GM03348 (cell line): ENCODE data around the gene POLDIP3.
"Not testable (repeated sequence)": the region's sequence is repeated elsewhere in the genome, so short reads cannot be mapped to it uniquely, and the experiment has no call there.

Source experiments
- DNase-seq: peaks from one replicate; pipeline ENCODE4 v3.0.0; 2012; ENCODE audit warnings: low spot score

Gene POLDIP3

DNA sequence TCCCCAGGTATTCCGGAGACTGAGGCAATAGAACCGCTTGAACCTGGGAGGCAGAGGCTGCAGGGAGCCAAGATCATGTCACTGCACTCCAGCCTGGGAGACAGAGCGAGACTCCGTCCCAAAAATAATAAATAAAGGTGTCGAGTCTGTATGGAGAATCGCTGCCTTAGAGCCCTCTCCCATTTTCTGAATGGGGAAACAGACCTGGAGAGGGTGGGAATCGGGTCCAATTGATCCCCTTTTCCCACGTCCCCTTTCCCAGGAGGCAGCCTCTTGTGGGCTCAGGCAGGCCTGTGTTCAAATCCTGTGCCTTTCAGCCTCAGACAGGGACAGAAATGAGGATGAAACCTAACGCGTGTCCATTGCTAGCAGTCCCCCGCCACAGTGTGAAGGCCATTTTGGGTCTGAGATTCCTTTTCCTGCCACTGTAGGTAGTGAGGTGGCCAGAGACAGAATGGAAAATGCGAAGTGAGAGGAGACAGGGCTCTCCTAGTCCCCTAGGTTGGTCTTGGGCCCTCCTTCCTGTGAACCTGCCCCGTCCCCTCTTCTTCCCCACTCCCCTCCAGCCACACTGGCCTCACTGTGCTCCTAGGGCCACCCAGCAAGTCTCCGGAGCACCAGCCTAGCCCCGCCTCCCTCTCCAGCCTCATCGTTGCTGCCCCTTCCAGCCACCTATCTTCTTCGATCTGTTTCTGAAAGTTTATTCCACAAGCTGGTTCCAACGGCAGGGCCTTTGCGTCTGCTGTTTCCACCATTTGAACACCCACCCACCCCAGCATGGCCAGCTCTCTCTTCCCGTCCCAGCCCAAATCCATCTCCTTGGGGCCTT is 2.7 kb upstream of the POLDIP3 start:
- DNase-seq: no peak

DNA sequence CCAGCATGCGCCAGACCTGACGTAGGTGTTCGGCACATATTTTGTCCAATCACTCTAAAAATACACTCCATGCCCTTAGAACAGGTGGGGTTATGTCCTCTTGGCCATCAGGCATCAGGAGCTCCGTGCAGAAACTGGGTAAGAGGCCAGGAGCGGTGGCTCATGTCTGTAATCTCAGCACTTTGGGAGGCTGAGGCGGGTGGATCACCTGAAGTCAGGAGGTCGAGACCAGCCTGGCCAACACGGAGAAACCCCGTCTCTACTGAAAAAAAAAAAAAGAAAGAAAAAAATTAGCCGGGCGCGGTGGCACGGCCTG is 1.1 kb upstream of the POLDIP3 start:
- not testable (repeated sequence) for DNase-seq

DNA sequence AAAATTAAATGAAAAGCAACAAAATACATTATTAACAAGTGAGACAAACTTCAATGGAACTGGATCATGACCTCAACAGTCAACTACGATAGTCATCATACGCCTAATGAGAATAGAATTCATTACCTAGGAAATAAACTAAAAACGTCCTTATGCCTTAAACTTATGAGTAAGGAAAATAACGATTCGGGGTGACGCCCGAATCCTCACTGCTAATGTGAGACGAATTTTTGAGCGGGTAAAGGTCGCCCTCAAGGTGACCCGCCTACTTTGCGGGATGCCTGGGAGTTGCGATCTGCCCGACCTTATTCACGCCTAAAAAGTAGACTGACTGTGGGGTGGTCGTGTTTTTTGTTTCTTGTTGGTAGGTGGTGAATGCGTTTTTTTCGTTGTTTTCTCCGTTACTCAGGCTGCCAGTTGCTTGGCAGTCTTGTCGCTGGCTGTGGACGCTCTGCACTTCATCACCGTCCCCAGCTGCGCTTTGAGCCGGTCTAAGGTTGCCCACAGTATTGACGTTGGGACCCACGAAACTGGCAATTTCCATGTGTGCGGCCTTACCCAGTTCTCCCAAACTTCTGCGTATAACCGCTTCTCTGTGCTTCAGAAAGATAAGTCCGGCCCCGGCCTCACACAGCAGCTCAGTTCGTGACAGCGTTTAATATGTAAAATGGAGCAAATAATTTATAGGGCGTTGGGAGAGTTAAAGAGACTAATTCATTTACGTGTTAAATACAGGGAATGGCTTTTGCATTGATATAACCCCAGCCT is 593 bp upstream of the POLDIP3 start:
- DNase-seq: peak; percentile 83

DNA sequence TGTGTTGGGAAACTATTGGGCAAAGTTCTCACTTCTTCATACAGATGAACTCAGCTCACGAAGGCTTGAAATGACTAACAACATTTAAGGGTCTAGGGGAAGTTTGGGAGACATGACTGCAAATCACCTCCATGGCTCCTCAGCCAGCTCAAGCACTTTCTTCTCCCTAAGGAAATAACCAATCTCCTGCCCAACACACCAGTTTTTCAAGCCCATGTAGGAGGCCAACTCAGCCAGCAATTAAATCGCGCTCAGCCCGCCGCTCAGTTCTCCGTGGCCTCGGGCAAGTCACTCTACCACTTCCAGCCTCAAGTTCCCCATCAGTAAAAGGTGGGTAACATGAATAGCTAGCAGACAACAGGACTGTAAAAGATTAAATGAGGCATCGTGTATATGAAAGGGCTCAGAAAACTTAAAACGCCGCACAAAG is 796 bp downstream of the POLDIP3 start:
- DNase-seq: peak; percentile 36

DNA sequence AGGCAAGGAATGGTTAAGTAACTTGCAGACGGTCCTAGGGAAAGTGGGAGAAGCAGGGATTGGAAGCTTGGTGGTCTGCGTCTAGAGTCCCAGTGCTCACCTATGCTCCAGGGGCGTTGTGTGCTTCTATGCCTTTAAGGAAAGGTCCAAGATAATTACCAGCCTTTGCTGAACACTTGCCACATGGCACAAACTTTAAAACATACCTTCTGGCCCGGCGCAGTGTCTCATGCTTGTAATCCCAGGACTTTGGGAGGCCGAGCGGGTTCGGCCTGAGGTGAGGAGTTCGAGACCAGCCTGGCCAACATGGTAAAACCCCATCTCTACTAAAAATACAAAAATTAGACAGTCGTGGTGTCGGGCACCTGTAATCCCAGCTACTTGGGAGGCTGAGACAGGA is 2.3 kb downstream of the POLDIP3 start:
- DNase-seq: no peak

DNA sequence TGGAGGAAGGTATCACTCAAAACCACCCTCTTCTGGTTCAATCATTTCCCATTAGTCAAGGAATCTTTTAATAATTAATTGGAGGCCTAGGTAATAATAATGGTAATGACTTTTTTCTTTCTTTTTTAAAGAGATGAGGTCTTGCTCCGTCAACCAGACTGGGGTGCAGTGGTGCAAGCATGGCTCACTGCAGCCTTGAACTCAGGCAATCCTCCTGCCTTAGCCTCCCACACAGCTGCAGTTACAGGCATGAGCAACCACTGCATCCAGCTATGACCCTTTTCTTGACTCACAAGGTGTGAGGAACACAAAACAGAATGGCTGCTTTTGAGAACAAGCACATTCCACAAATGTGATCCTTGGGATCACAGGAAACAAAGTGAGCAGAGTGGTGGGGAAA is 3.6 kb downstream of the POLDIP3 start:
- no peak for DNase-seq

DNA sequence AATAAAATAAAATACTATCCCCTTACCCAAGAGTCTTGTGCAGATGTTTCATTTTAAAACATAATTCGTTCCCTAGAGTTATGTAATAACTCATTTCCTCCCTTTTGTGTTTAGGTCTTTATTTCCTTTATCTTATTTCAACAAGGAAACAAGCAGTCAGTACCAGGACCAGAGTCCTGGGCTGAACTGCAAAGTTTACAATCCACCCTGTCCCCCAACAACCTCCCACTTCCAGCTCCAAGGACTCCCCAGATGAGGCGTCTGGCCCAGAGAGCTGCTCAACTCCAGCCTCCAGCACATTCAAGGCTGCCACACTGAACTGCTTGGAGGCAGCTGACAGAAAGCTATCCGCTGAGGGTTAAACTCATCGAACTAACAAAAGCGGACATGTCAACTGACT is 4.5 kb downstream of the POLDIP3 start:
- DNase-seq: no peak

DNA sequence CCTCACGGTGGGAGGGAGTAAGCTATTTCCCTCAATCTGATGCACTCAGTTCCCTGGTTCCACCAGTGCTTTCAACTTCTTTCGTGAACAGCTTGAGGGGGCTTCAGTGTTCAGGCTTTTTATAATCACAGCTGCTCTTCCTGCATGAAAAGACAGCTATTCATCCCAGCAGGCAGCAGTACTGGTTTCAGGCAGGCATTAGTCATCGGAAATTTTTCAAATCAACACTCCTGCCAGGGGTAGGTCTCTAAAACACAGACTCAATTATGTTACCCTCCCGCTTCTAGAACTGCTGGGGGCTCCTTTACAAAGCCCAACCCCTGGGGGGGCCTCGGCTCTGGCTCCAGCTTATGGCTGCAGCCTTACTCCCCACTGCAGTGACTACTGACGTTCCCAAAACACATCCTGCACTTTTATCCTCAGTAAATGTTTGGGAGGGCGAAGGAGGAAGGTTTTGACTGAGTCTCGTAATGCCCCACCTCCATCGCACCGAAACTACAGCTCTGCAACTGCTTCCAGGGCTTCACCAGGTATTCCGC is 5.8 kb downstream of the POLDIP3 start:
- peak; percentile 64 for DNase-seq

DNA sequence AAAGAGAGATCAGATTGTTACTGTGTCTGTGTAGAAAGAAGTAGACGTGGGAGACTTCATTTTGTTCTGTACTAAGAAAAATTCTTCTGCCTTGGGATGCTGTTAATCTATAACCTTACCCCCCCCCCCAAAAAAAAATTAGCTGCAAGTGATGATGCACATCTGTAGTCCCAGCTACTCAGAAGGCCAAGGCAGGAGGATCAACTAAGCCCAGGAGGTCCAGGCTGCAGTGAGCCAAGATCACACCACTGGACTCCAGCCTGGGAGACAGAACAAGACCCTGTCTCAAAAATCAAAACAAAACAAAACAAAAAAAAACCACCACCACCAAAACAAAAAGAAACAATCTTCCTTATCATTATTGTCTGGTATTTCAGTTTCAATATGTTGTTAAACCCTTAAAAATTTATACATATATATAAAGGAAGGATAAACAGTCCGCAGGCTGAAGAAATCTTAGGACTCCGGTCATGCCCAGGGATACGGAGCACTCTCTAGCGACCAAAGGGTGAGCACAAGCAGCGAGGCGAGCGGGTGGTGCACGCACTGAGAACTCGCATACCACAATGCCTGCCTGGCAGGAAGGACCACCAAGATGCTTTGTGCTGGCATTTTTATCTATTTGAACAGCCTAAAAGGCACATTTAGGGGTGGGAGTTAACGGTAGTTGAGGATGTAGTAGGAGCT is 6.4 kb downstream of the POLDIP3 start:
- no peak for DNase-seq

DNA sequence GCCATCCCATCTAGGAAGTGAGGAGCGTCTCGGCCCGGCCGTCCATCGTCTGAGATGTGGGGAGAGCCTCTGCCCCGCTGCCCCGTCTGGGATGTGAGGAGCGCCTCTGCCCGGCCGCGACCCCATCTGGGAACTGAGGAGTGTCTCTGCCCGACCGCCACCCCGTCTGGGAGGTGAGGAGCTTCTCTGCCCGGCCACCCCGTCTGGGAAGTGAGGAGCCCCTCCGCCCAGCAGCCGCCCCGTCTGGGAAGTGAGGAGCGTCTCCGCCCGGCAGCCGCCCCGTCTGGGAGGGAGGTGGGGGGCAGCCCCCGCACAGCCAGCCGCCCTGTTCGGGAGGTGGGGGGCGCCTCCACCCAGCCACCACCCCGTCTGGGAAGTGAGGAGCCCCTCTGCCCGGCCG is 7.0 kb downstream of the POLDIP3 start:
- DNase-seq: not testable (repeated sequence)

DNA sequence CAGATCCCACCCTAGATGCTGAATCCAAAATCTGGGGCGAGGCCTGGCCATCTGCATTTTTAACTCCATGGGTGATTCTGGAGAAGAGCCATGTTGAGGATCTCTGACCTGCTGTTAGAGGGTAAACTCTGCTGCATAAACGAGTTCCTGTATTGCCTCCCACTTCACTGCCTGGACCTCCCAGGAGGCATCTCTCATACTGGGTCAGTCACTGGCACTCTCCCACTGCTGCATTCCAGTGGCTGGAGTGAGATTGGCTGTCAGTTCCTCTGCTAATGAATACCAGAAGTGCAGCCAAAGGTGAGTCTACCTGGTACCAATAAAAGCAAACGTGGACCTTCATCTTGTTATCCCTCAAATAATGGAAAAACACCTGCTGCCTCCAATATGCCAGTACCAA is 10.3 kb downstream of the POLDIP3 start:
- DNase-seq: peak; percentile 69

DNA sequence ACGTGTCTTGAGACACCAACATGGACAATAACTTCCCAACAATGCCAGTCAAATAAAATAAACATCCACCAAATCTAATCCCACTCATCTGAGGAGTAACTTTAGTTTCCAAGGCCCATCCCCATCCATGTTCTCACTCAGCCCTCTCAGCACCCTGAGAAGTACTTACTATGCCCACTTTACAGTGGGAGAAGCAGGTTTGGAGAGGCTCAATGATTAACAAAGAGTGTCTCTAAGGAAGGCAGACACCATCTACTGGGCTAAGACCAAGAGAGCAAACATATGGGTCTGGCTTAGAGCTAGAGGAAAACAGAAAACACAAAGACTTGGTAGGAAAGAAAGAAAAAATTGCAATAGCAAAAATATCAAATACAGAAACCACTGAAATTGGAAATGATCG is 11.3 kb downstream of the POLDIP3 start:
- DNase-seq: no peak

DNA sequence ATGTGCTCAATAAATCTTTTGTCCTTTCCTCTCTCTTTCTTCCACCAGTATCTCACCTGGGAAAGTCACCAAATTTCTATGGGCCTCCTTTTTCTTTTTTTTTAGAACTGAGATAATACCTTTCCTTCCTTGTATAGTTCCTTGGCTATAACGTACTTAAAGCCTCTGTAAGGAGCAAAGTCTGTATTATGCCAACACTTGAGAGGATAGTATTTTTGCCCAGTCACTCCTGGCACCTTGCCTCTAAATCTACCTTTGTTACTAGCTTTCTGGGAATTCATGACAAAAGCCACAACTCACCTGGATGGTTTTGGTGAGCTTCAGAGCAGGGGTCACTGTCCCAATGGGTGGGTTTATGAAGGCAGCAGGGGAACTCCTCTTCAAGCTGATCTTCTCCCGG is 12.2 kb downstream of the POLDIP3 start:
- DNase-seq: no peak

DNA sequence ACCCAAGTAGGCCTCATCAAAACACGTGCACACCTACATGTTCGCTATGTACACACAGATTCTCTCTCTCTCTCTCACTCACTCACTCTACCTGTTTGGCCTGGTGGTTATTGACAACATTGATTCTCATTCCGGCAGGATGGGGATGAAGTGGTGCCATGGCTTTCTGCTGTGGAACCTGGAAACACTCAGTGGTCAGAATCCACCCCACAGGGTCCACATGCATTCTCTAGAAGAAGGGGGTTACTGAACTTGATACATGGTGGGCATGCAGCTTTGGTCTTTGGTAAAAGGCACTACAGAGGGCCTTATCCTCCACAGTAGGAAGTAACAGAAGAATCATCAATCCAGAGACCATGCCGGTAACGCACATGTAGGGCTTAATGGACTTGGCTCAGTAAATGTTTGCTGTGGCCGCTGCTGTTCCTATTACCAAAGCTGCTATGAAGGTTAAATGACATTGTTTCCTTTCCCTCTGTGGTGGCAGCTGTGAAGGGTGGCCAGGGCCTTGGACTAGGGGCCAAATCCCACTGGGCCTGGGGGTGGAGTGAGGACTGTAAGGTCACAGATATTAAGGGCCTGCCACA is 12.7 kb downstream of the POLDIP3 start:
- no peak for DNase-seq

DNA sequence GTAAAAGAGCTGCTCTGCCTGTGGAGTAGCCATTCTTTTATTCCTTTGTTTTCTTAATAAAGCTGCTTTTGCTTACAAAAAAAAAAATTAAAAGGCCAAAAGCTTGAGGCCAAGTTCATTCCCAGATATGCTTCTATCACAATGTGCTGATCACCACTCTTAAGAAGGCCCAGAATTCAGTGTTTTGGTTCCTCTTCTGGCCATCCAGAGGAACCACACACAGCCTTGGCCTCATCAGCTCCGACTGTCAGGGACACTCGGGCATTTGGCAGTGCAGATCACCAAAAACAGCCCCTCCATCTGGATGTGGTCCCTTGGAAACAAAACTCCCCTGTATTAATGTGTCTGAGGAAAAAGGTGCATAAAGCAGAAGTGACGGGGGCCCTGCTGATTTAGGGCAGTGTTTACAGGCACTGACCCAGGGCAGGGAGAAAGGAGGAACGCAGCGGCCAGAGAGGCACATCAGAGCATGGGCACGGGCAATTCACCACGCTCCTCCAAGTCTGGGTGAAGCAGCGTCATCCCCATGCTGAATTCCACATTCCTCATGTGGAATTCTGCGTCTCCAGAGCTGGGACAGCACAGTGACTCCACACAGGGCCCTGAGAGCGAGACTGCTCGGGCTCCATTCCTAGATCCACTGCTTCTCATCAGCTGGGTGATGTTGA is 17.7 kb downstream of the POLDIP3 start:
- no peak for DNase-seq

DNA sequence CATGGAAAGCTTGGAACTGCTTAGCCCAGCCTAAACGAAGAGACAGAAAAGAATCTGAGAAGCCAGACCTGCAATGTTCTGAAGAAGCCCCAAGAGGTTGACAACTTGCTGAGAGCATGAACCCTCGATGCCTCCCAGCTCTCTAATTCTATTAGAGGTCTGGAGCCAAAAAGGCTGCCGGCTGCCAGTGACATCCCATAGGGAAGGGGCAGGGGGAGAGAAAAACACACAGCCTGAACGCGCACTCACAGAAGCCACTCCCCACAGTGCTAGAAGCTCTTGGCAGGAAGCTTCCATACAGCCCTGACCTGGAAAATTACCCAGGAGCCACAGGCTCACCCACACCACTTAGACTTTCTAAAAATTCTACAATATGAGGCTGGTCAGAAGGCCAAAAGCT is 18.3 kb downstream of the POLDIP3 start:
- no peak for DNase-seq

DNA sequence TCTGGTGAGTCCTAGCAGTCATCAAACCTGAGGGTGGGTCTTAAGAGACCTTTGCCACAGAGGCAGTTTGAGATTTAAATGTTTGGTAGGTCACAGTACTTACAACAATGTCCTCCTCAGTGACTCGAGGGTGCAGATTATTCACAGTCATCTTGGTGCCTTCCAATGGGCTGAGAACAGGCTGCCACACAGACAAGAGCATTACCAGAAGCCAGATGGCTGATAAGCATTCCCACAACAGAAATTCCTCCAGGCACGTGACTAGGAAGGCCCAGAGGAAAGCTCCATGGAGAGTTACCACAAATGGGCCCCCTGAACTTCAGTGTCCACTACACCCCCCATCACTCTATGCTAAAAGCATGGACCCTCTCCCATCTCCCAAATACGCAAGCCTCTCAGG is 19.2 kb downstream of the POLDIP3 start:
- DNase-seq: no peak

DNA sequence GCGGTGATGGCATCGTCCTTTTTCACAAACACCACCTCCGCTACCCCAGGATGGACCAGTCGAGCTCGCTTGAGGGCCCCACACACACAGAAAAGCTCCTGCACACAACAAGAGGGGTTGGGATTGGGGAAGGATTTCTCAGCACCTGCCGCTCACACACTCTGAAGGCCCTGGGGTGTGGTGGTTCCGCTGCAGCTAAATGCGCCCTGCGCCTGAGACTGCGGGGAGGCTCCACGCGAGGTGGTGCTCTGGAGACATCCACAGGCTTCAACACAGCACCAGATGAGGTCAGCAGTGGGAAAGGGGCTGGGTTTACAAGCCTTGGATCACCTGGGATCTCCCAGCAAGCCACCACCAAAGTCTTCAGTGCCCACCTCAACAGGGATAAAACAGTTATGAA is 22.7 kb downstream of the POLDIP3 start:
- no peak for DNase-seq

DNA sequence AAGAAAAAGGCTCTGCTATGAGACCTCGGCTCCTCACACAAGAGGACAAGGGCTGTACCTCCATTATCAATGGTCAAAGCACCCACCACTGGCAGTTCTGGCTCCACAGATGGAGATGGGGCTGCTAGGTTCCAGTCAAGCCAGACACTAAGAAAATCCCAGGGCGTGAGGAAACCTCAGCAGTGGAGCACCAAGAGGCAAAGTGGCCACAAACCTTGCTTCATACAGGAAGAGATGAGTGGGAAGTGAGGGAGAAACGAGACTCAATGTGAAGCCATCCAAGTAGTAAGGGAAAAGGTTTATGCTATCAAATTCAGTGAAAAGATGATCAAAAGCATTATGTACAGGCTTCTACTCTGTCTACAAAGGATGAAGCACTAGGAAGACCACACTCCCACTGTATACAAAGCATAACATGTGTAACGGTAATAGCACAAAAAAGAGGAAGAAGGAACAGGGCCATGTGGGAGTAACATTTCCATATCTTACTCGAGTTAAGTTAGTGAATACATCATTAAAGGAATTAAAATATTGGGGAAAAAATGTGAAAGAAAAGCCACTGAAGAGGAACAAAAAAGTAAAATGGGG is 27.0 kb downstream of the POLDIP3 start:
- DNase-seq: no peak

DNA sequence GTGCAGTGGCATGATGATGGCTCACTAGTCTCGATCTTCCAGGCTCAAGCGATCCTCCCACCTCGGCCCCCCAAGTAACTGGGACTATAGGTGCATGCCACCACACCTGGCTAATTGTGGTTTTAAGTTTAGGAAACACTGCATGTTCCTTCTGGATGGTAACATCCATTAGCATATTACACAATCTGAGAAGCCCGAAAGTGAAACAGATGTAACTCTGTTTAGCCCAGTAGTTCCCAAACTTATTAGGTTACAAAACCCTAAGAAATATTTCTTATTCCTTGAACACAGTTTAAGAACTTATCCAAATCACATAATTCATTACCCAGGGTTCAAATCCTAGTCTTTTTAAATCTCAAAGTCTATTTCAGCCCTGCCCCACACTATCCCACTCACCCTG is 28.3 kb downstream of the POLDIP3 start:
- DNase-seq: no peak

DNA sequence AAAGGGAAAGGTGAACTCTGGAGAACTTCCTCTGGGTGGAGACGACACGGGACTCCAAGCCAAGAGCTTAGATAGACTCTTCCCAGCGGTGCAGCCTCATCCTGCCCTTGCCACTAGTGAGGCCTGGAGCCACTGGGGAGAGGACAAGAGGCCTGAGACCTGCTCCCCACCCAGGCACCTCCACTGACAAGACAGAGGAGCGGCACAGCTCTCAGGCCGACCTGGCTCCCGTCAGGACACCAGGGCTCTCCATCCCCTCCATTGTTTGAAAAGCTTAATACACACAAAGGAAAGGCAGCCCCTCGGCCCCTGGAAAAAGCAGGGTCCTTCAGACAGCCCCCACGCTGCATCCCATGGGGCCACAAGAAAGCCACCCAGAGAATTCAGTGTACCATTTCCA is 29.6 kb downstream of the POLDIP3 start:
- no peak for DNase-seq
